ENCODE data around the gene RPL19. TPM values are rescaled to one million over a fixed set of nuclear protein-coding genes. Genes with fewer than 3 reads are reported as not detected.

RPL19 gene
- 2,588 and 2,745 TPM in 2 replicates for total RNA-seq

GRCh38 chr17:39200070-39200879 lies at the start of gene RPL19:
Gene RPL19 (plus strand): TSS chr17:39200283. CDS start chr17:39200345, 62 bp downstream.

GRCh38 chr17:39151150-39151942 lies 48.7 kb upstream of the RPL19 start, which contains the start of gene PLXDC1:
Gene PLXDC1 (minus strand): TSS chr17:39151637. CDS start chr17:39151437, 200 bp downstream.

GRCh38 chr17:39165841-39166349 lies 34.2 kb upstream of the RPL19 start, which contains the start of gene ARL5C:
Gene ARL5C (minus strand): TSS chr17:39166161. CDS start chr17:39165760, 401 bp downstream.

DNA sequence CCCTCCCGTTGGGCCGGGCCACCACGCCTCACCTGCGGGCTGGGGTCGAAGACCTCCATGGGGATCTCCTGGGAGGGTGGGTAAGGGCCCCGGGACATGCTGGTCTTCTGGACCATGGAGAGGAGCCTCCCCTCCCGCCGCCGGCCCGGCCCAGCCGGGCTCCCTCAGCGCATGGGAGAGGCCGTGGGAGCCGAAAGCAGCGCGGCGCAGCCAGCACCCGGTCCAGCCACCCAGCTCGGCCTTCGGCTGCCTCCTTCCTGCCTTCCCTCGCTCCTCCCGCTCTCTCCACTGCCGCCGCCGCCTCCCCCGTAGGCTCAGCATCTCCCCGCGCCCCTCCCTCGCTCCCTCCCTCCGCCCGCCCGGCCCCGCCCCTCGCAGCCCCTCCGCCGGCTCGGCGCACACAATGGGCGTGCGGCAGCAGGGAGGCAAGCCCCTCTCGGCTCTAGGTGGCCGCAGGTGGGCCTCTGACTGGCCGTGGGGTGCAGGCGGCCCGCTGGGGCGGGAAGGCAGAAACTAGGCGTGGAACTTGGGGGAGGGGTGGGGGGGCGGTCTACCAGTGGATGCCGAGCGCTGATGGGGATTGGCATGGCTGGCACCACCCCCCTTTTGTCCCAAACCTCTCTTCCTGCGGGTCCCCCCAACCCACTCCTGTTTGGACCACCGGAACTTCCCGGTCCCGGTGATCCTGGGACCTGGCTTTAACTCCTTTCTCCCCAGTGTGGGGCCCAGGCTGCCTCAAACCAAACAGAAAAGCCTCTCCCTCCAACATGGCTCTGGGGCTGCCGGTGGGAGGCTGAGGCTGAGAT lies 2.5 kb upstream of the RPL19 start, which contains the start of gene CACNB1:
TSS of gene CACNB1 (minus strand) at position 290 of the 806 bp plus-strand sequence. CDS start at position 116, 174 bp downstream.

DNA sequence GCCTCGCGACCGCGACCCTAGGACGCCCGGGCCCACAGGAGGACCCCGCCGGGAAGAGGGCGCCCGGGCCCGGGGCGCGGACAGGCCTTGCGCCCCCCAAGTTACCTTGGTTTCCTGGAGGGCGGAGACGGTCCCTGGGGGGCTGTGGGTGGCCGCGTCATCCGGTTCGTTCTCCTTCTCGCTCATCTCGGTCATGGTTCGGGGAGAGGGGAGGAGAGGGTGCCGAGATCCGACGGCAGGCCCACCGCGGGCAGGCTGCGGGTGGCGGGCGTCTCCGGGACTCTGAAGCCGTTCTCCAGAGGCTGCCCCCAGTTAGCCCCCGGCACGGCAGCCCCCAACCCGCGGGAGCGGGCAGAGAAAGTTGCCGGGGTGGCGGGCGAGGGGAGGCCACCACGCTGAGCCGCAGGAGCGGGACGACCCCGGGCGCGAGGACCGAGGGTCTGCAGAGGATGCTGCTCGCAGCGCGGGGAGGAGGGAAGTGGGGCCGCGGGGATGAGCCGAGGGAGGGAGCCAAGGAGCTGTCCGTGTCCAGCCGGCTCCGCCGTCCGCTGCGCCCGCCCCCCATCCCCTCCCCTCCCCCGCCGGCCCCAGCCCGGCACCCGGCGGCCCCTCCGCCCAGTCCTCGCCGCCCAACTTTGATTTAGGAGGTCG lies 25.4 kb downstream of the RPL19 start, which contains the start of gene STAC2:
TSS of gene STAC2 (minus strand) at position 638 of the 651 bp plus-strand sequence. CDS start at position 195, 443 bp downstream.

Other genes starting within 250 kb of the RPL19 start
- gene FBXO47, start 232.9 kb upstream of the RPL19 start, total RNA-seq, result not detected in 2 replicates
- not detected in 2 replicates for gene PLXDC1, start 48.6 kb upstream of the RPL19 start, total RNA-seq
- gene ARL5C, start 34.1 kb upstream of the RPL19 start, total RNA-seq, result not detected in 2 replicates
- gene CACNB1, start 2.6 kb upstream of the RPL19 start, total RNA-seq, result 4.6 and 5.0 TPM in 2 replicates
- not detected in 2 replicates for gene STAC2, start 25.7 kb downstream of the RPL19 start, total RNA-seq
- 8.2 and 9.2 TPM in 2 replicates for gene FBXL20, start 201.3 kb downstream of the RPL19 start, total RNA-seq